SK-N-SH (cell line): Measurements from ENCODE around the gene CTTNBP2NL. TPM values are rescaled to one million over a fixed set of nuclear protein-coding genes. Genes with fewer than 3 reads are reported as not detected.
A peak's percentile ranks its signal among the peaks of the same experiment; 100 is the strongest.

Experiments used
- CTCF ChIA-PET: fragments of 300-600, 350-600 bp; formaldehyde crosslinking; extraction: SDS; loops from one replicate; lab custom pipeline; 2021; lab: Yijun Ruan, JAX
- POLR2A ChIA-PET: fragments of 350-600 bp; sonication (Branson Sonifier 250); formaldehyde crosslinking; extraction: SDS; loops from one replicate; lab custom pipeline; 2020; ENCODE audit warnings: antibody characterized with exemption, inconsistent platforms; lab: Yijun Ruan, JAX
- DNase-seq: peaks from one replicate; pipeline ENCODE4 v3.0.0; 2012
- H2AFZ ChIP-seq: fragments of 200-600 bp; sonication (generic); 2 replicates; pipeline ENCODE4 v1.8.1; 2016; ENCODE audit warnings: antibody characterized with exemption, mild to moderate bottlenecking, low read depth
- H3F3A ChIP-seq: fragments of 200-600 bp; sonication (generic); replicated peaks from 2 replicates; pipeline ENCODE3; 2016; ENCODE audit warnings: antibody characterized with exemption, mild to moderate bottlenecking; ENCODE audit not compliant: insufficient read depth
- H3K27ac ChIP-seq, 2 experiments: fragments of 200-500 bp in 1 of 2; fragments of 200-600 bp in 1 of 2; sonication (Bioruptor generic) in 1 of 2; sonication (generic), shearing (Covaris generic) in 1 of 2; 2 replicates each; pipeline versions ENCODE4 v1.5.1 to v1.6.1; 2014 to 2016; ENCODE audit warnings: low read depth in 2 of 2, inconsistent platforms in 1 of 2, low read length in 1 of 2, mild to moderate bottlenecking in 1 of 2, mixed read lengths in 1 of 2
- H3K27me3 ChIP-seq: fragments of 200-600 bp; sonication (generic), shearing (Covaris generic); 2 replicates; pipeline ENCODE4 v1.6.1; 2016; ENCODE audit warnings: mixed run types; ENCODE audit not compliant: insufficient read depth
- H3K36me3 ChIP-seq, 2 experiments: fragments of 200-500 bp in 1 of 2; fragments of 200-600 bp in 1 of 2; sonication (Bioruptor generic) in 1 of 2; sonication (generic) in 1 of 2; replicated peaks in 1 of 2; 2 replicates each; pipeline versions ENCODE3 to v1.5.1; 2014 to 2016; ENCODE audit warnings: low read length in 1 of 2, mild to moderate bottlenecking in 1 of 2; ENCODE audit not compliant: insufficient read depth in 2 of 2, control insufficient read depth in 1 of 2
- H3K4me1 ChIP-seq, 2 experiments: fragments of 200-500 bp in 1 of 2; fragments of 200-600 bp in 1 of 2; sonication (Bioruptor generic) in 1 of 2; sonication (generic), shearing (Covaris generic) in 1 of 2; 2 replicates each; pipeline versions ENCODE4 v1.5.1 to v1.6.1; 2014 to 2016; ENCODE audit warnings: low read depth in 1 of 2, low read length in 1 of 2, mixed run types in 1 of 2; ENCODE audit not compliant: insufficient read depth in 2 of 2, control insufficient read depth in 1 of 2
- H3K4me2 ChIP-seq: fragments of 200-600 bp; sonication (generic), shearing (Covaris generic); 2 replicates; pipeline ENCODE4 v1.6.1; 2017; ENCODE audit warnings: mixed run types
- H3K4me3 ChIP-seq, 2 experiments: fragments of 200-500 bp in 1 of 2; fragments of 200-600 bp in 1 of 2; sonication (Bioruptor generic) in 1 of 2; sonication (generic), shearing (Covaris generic) in 1 of 2; 2 replicates each; pipeline versions ENCODE4 v1.5.1 to v1.8.1; 2014 to 2016; ENCODE audit warnings: low read depth in 2 of 2, inconsistent platforms in 1 of 2, low read length in 1 of 2, mild to moderate bottlenecking in 1 of 2, mixed read lengths in 1 of 2, moderate library complexity in 1 of 2
- H3K79me2 ChIP-seq: fragments of 200-600 bp; sonication (generic); 2 replicates; pipeline ENCODE4 v1.8.1; 2017; ENCODE audit warnings: mild to moderate bottlenecking; ENCODE audit not compliant: insufficient read depth
- H3K9ac ChIP-seq: fragments of 200-600 bp; sonication (generic); 2 replicates; pipeline ENCODE4 v1.6.1; 2017; ENCODE audit warnings: mixed run types
- H3K9me2 ChIP-seq: fragments of 200-600 bp; sonication (generic); 2 replicates; pipeline ENCODE4 v1.6.1; 2017; ENCODE audit warnings: mixed run types
- H3K9me3 ChIP-seq: fragments of 200-600 bp; sonication (generic); 2 replicates; pipeline ENCODE4 v1.6.1; 2017; ENCODE audit warnings: mixed run types, mild to moderate bottlenecking, moderate library complexity
- H4K20me1 ChIP-seq: fragments of 200-600 bp; sonication (generic); 2 replicates; pipeline ENCODE4 v1.6.1; 2017; ENCODE audit warnings: mild to moderate bottlenecking, mixed run types; ENCODE audit not compliant: insufficient read depth
- CHD2 ChIP-seq: fragments of 150-350 bp; IDR thresholded peaks from 2 replicates; pipeline ENCODE4 v1.6.1; 2018; ENCODE audit warnings: low read length; ENCODE audit not compliant: partially characterized antibody
- EZH2phosphoT487 ChIP-seq: fragments of 200-600 bp; sonication (generic); IDR thresholded peaks from 2 replicates; pipeline ENCODE4 v1.6.1; 2017; ENCODE audit warnings: low read depth, mixed run types, mild to moderate bottlenecking, antibody characterized with exemption, moderate library complexity, borderline replicate concordance
- FOXJ3 ChIP-seq: sonication (generic); formaldehyde crosslinking; IDR thresholded peaks from 2 replicates; pipeline ENCODE4 v1.5.1; 2020; ENCODE audit warnings: mild to moderate bottlenecking, missing genetic modification reagents
- FOXM1 ChIP-seq: IDR thresholded peaks from 2 replicates; pipeline ENCODE4 v1.4.0; 2012; ENCODE audit warnings: low read depth, mild to moderate bottlenecking
- GABPA ChIP-seq: IDR thresholded peaks from 2 replicates; pipeline ENCODE4 v1.4.0; 2012; ENCODE audit warnings: low read depth, mild to moderate bottlenecking
- GATA2 ChIP-seq: sonication (generic); formaldehyde crosslinking; IDR thresholded peaks from 2 replicates; pipeline ENCODE4 v1.5.0; 2020; ENCODE audit warnings: mild to moderate bottlenecking, missing genetic modification reagents
- JUND ChIP-seq: IDR thresholded peaks from 2 replicates; pipeline ENCODE4 v1.4.0; 2012
- MXI1 ChIP-seq: IDR thresholded peaks from 2 replicates; pipeline ENCODE4 v1.6.1; 2012; ENCODE audit warnings: mild to moderate bottlenecking, low read depth, low read length, improper control_type of control experiment
- NFIC ChIP-seq: IDR thresholded peaks from 2 replicates; pipeline ENCODE4 v1.4.0; 2012; ENCODE audit warnings: borderline replicate concordance
- NRF1 ChIP-seq: IDR thresholded peaks from 2 replicates; pipeline ENCODE4 v1.6.1; 2012; ENCODE audit warnings: low read depth, mild to moderate bottlenecking, low read length
- POLR2AphosphoS5 ChIP-seq: IDR thresholded peaks from 2 replicates; pipeline ENCODE4 v1.6.1; 2012; ENCODE audit warnings: low read depth, low read length
- RAD21 ChIP-seq: IDR thresholded peaks from 2 replicates; pipeline ENCODE4 v1.6.1; 2012; ENCODE audit warnings: mild to moderate bottlenecking, low read length
- RCOR1 ChIP-seq: fragments of 150-350 bp; IDR thresholded peaks from 2 replicates; pipeline ENCODE4 v1.6.1; 2017; ENCODE audit warnings: antibody characterized with exemption, low read length
- RXRA ChIP-seq: IDR thresholded peaks from 2 replicates; pipeline ENCODE4 v1.4.0; 2012; ENCODE audit warnings: low read depth, mild to moderate bottlenecking, borderline replicate concordance
- SMC3 ChIP-seq: IDR thresholded peaks from 2 replicates; pipeline ENCODE4 v1.6.1; 2012; ENCODE audit warnings: low read depth, low read length, improper control_type of control experiment
- TAF1 ChIP-seq: IDR thresholded peaks from 2 replicates; pipeline ENCODE4 v1.6.1; 2012; ENCODE audit warnings: low read depth, mild to moderate bottlenecking, low read length, moderate library complexity, borderline replicate concordance
- YY1 ChIP-seq: IDR thresholded peaks from 2 replicates; pipeline ENCODE4 v1.4.0; 2012; ENCODE audit warnings: low read depth, mild to moderate bottlenecking
- WGBS: methylation state at CpG from one replicate; pipeline ENCODE4 v1.1.6; 2017; ENCODE audit warnings: low lambda C conversion rate; 5-methylcytosine and 5-hydroxymethylcytosine counted together
- polyA plus RNA-seq, 3 experiments: library from polyadenylated mRNA; depleted of rRNA; stranded (reverse); fragments of >200 nt; gene quantifications; 2 replicates each; pipeline ENCODE4 v1.2.3, GENCODE V29; 2012
- TF ChIP-seq, protein P1 (sequence below): fragments of 200-600 bp; sonication (generic); IDR thresholded peaks from 2 replicates; pipeline ENCODE4 v1.6.1; 2017; ENCODE audit warnings: antibody characterized with exemption, mild to moderate bottlenecking, moderate library complexity
- TF ChIP-seq, protein P2 (sequence below): fragments of 150-350 bp; IDR thresholded peaks from 2 replicates; pipeline ENCODE4 v1.6.1; 2016; ENCODE audit warnings: mild to moderate bottlenecking, low read depth, low read length
- TF ChIP-seq, protein P3 (sequence below): IDR thresholded peaks from 2 replicates; pipeline ENCODE4 v1.4.0; 2012; ENCODE audit warnings: low read depth, borderline replicate concordance
- TF ChIP-seq, protein P4 (sequence below): IDR thresholded peaks from 2 replicates; pipeline ENCODE4 v1.4.0; 2012; ENCODE audit warnings: low read depth
- TF ChIP-seq, protein P5 (sequence below): IDR thresholded peaks from 2 replicates; pipeline ENCODE4; 2012

The CTTNBP2NL gene
- polyA plus RNA-seq, 1 of the 3 experiments (the other 2 are of a cell fraction) = 4.9 TPM

DNA sequence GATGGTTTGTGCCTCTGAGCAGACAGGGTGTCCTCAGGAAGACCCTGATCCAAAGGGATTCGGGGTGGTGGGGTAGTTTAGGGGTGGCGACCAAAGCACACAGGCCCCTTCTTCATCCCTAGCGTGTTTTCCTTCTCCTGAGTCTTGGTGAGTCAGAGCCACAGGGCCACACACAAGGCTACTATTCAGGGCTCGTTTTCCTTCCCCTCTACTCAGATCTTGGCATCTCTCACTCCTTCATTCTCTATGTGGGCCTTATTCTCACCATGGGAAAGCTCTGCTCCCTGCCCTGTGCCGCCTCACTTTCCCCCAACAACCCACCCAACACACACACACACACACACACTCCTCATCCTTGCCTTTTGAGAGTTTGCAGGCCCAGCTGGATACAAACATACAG lies 69.1 kb downstream of the CTTNBP2NL start (continued):
- TF ChIP-seq GABPA (no peak), YY1 (no peak), EZH2phosphoT487 (no peak), POLR2AphosphoS5 (no peak), GATA2 (CRISPR knock-in tag) (no peak), MXI1 (no peak), FOXJ3 (CRISPR knock-in tag) (no peak), NFIC (no peak), JUND (no peak)
- TF ChIP-seq, protein P1, sequence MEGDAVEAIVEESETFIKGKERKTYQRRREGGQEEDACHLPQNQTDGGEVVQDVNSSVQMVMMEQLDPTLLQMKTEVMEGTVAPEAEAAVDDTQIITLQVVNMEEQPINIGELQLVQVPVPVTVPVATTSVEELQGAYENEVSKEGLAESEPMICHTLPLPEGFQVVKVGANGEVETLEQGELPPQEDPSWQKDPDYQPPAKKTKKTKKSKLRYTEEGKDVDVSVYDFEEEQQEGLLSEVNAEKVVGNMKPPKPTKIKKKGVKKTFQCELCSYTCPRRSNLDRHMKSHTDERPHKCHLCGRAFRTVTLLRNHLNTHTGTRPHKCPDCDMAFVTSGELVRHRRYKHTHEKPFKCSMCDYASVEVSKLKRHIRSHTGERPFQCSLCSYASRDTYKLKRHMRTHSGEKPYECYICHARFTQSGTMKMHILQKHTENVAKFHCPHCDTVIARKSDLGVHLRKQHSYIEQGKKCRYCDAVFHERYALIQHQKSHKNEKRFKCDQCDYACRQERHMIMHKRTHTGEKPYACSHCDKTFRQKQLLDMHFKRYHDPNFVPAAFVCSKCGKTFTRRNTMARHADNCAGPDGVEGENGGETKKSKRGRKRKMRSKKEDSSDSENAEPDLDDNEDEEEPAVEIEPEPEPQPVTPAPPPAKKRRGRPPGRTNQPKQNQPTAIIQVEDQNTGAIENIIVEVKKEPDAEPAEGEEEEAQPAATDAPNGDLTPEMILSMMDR = no peak
- TF ChIP-seq, protein P2, sequence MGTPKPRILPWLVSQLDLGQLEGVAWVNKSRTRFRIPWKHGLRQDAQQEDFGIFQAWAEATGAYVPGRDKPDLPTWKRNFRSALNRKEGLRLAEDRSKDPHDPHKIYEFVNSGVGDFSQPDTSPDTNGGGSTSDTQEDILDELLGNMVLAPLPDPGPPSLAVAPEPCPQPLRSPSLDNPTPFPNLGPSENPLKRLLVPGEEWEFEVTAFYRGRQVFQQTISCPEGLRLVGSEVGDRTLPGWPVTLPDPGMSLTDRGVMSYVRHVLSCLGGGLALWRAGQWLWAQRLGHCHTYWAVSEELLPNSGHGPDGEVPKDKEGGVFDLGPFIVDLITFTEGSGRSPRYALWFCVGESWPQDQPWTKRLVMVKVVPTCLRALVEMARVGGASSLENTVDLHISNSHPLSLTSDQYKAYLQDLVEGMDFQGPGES = no peak
- TF ChIP-seq, all 33 proteins: peak for 0

DNA sequence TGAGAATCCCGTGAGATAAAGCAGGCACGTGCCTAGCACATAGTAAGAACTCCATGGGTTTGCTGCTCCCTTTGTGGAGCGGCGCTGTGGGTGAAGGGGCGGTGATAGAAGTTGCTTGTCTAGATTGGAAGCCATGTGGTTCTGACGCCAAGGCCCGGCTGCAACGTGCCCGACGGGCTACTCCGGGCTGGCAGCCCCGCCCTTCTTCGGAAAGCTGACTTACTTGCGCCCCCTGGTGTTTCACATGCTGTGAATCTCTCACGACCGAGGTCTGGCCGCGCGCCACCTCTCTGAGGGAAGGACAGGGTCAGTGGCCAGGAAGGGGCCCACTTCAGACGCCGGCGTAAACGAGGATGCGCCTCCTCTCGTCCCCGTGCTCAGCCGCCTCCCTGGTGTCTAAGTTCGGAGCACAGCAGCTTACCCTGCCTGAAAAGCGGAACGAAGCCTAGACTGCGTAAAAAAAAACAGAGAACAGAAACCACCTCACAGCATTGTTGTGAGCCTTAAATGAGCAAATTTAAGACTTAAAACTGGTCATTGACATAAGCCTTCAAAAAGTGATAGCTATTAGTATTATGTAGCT lies 70.2 kb downstream of the CTTNBP2NL start:
- Histone ChIP-seq H3K4me1 (peaks cover 6 to 9% of the 10 kb centered on the region in 2 experiments; a peak in 2 of 4 replicates), H3K27me3 (no peaks in the 10 kb centered on the region), H4K20me1 (no peaks in the 10 kb centered on the region), H2AFZ (peak overlapping the region; percentile 74; the same call in 1 of the 2 replicates), H3K4me3 (peak overlapping the region; percentile 24 to 35; a peak in 3 of 4 replicates), H3K4me2 (peak overlapping the region; percentile 41; the same call in 1 of the 2 replicates), H3K9me2 (no peaks in the 10 kb centered on the region), H3K9me3 (no peaks in the 10 kb centered on the region), H3F3A (peaks cover 20% of the 10 kb centered on the region), H3K9ac (peak overlapping the region; percentile 40; the same call in 1 of the 2 replicates), H3K27ac (peak overlapping the region in 1 of 2 experiments; percentile 15; a peak in 1 of 4 replicates), H3K79me2 (no peaks in the 10 kb centered on the region), H3K36me3 (peaks cover 0 to 3% of the 10 kb centered on the region in 2 experiments)
- 29% methylated on average over 10 of the region's 31 CpGs for WGBS
- peak; percentile 85 for DNase-seq
- ChIA-PET POLR2A (interaction anchor here (0.6 to 0.7 kb wide), 3 partner anchors 74 to 276 kb away, joined by 3 to 4 read pairs (median 4); no protein-coding TSS in a partner anchor), CTCF (interaction anchor here (0.6 to 12.9 kb wide), 33 partner anchors 9 to 671 kb away, joined by 3 to 154 read pairs (median 4); partner anchors contain the start of genes CTTNBP2NL and MOV10)
- TF ChIP-seq, protein P1 = peak; percentile 80
- TF ChIP-seq RCOR1 (no peak), POLR2AphosphoS5 (0 out of 2 replicates have a peak, but pooled peaks have one; percentile 30), RAD21 (peak; percentile 79), JUND (no peak), NRF1 (no peak; the same call in 1 of the 2 replicates), NFIC (peak; percentile 75), GABPA (no peak), TAF1 (no peak), GATA2 (CRISPR knock-in tag) (no peak), CHD2 (peak; percentile 58), YY1 (peak; percentile 43; the same call in 1 of the 2 replicates), EZH2phosphoT487 (no peak), SMC3 (peak; percentile 94), RXRA (no peak; the same call in 1 of the 2 replicates), MXI1 (peak; percentile 98), FOXJ3 (CRISPR knock-in tag) (0 out of 2 replicates have a peak, but pooled peaks have one; percentile 45), FOXM1 (no peak)
- TF ChIP-seq, protein P3, sequence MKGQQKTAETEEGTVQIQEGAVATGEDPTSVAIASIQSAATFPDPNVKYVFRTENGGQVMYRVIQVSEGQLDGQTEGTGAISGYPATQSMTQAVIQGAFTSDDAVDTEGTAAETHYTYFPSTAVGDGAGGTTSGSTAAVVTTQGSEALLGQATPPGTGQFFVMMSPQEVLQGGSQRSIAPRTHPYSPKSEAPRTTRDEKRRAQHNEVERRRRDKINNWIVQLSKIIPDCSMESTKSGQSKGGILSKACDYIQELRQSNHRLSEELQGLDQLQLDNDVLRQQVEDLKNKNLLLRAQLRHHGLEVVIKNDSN = no peak
- TF ChIP-seq, protein P4, sequence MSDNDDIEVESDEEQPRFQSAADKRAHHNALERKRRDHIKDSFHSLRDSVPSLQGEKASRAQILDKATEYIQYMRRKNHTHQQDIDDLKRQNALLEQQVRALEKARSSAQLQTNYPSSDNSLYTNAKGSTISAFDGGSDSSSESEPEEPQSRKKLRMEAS = peak; percentile 99
- TF ChIP-seq, protein P5, sequence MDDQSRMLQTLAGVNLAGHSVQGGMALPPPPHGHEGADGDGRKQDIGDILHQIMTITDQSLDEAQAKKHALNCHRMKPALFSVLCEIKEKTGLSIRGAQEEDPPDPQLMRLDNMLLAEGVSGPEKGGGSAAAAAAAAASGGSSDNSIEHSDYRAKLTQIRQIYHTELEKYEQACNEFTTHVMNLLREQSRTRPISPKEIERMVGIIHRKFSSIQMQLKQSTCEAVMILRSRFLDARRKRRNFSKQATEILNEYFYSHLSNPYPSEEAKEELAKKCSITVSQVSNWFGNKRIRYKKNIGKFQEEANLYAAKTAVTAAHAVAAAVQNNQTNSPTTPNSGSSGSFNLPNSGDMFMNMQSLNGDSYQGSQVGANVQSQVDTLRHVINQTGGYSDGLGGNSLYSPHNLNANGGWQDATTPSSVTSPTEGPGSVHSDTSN = no peak
